ENCODE results near the gene FMOD. TPM values are rescaled to one million over a fixed set of nuclear protein-coding genes. Genes with fewer than 3 reads are reported as not detected.

FMOD gene
- total RNA-seq = 2.5 and 3.1 TPM in 2 replicates
- long read RNA-seq, partial matches to known transcripts = 0 of 2 reads
- long read RNA-seq, other reads (novel, unspliced or antisense) = 1 of 2 reads

DNA sequence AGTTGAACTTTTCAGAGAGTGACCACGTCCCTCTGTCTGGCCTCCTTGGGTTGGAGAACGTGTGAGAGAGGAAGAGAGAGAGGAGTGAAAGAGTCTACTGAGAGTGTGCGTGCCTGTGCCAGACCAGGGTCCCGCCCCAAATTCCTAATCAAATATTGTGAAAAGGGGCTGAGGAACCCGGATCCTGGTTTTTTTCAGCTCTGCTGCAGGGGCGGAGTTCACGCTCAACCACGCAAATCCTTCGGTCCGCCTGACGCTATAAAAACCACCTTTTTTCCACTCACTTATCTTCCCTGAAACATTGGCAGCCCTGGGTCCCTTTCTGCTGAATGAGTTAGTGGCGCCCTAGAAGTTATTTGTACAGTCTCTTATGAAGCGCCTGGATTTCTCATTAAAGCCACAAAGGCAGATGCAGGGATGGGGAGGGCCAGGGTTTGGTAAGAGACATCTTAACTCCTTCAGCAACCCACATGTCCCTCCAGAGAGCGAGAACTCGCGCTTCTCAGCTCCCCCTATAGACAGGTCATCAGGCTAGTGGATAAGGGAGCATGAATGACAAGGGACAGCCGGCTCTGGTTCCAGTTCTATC, at the start of gene FMOD:
FMOD (minus strand) TSS at position 86 of the 589 bp plus-strand sequence. CDS start 2,852 bp downstream, outside the sequence.
- Mint-ChIP-seq H3K4me1 (ENCODE audit: low read depth) (peaks cover 13% of the 10 kb centered on the region), H3K27me3 (peaks cover 31% of the 10 kb centered on the region), H3K9me3 (ENCODE audit: low read depth) (no peaks in the 10 kb centered on the region), H3K27ac (no peak within 1 kb of the TSS), H3K4me3 (ENCODE audit: low read depth) (no peak within 1 kb of the TSS), H3K36me3 (ENCODE audit: insufficient read depth) (no peaks in the 10 kb centered on the region)
- DNase-seq (ENCODE audit: low spot score, unreplicated experiment) = no peak
- no peak for TF ChIP-seq CTCF (IDR thresholded peaks at IDR 0.05; ENCODE audit: unreplicated experiment)

- Mint-ChIP-seq H3K27me3 (peaks cover 8% of the 10 kb centered on the region), H3K9me3 (ENCODE audit: low read depth) (peaks cover 6% of the 10 kb centered on the region), H3K4me1 (ENCODE audit: low read depth) (peaks cover 6% of the 10 kb centered on the region), H3K4me3 (ENCODE audit: low read depth) (no peak overlapping the region), H3K36me3 (ENCODE audit: insufficient read depth) (no peaks in the 10 kb centered on the region), H3K27ac (no peak overlapping the region)
- TF ChIP-seq CTCF (IDR thresholded peaks at IDR 0.05; ENCODE audit: unreplicated experiment) = no peak
- DNase-seq (ENCODE audit: low spot score, unreplicated experiment) = no peak
These were observed 45.8 kb upstream of the FMOD start for GRCh38 chr1:203396595-203397194.

DNA sequence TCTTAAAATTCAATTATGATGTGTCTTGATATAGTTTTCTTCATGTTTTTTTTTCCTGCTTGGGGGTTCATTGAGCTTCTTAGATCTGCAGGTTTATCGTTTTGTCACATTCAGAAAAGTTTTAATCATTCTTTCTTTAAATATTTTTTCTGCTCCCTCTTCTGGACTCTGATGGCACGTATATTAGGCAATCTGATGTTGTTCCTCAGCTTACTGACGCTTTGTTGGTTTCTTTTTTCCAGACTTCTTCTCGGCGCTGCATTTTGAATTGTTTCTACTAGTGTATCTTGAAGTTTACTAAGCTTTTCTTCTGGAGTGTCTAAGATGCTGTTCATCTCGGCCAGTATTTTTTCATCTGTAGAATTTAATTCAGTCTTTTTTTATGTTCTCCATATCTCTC, 44.8 kb upstream of the FMOD start:
- Mint-ChIP-seq H3K27ac (no peak overlapping the region), H3K36me3 (ENCODE audit: insufficient read depth) (no peaks in the 10 kb centered on the region), H3K9me3 (ENCODE audit: low read depth) (peaks cover 6% of the 10 kb centered on the region), H3K4me3 (ENCODE audit: low read depth) (no peak overlapping the region), H3K4me1 (ENCODE audit: low read depth) (no peaks in the 10 kb centered on the region), H3K27me3 (peaks cover 4% of the 10 kb centered on the region)
- no peak for TF ChIP-seq CTCF (IDR thresholded peaks at IDR 0.05; ENCODE audit: unreplicated experiment)
- DNase-seq (ENCODE audit: low spot score, unreplicated experiment) = no peak

DNA sequence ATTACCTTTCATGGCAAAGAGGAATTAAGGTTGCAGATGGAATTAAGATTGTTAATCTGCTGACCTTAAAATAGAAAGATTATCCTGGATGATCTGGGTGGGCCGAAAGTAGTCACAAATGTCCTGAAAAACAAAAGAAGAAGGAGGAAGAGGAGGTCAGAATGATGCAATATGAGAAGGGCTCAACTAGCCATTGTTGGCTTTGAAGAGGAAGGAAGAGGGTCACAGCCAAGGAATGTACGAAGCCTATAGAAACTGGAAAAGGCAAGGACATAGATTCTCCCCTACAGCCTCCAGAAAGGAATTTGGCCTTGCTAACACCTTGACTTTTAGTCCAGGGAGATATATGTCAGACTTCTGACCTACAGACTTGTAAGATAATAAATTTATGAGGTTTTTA, 39.4 kb upstream of the FMOD start:
- no peak for DNase-seq (ENCODE audit: low spot score, unreplicated experiment)
- H3K4me3 Mint-ChIP-seq (ENCODE audit: low read depth) = no peak overlapping the region
- no peak for TF ChIP-seq CTCF (IDR thresholded peaks at IDR 0.05; ENCODE audit: unreplicated experiment)
- H3K9me3 Mint-ChIP-seq (ENCODE audit: low read depth) = peaks cover 6% of the 10 kb centered on the region
- H3K4me1 Mint-ChIP-seq (ENCODE audit: low read depth) = no peaks in the 10 kb centered on the region
- H3K36me3 Mint-ChIP-seq (ENCODE audit: insufficient read depth) = no peaks in the 10 kb centered on the region
- H3K27me3 Mint-ChIP-seq = no peaks in the 10 kb centered on the region
- H3K27ac Mint-ChIP-seq = no peak overlapping the region

DNA sequence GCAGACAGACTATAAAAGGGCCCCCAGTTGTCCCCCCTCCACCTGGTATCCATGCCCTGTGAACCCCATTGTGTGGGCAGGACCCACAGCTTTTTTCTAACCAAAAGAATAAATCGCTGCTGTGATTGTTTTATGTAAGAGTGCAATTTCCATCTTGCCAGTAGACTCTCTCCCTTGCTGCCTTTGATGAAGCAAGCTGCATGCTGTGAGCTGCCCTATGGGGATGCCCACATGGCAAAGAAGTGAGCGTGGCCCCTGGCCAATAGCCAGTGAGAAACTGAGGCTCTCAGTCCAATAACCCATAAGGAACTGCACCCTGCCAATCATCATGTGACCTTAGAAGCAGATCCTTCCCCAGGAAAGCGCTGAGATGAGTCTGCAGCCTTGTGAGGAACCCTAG, 37.8 kb upstream of the FMOD start:
- no peaks in the 10 kb centered on the region for H3K36me3 Mint-ChIP-seq (ENCODE audit: insufficient read depth)
- H3K27me3 Mint-ChIP-seq = no peaks in the 10 kb centered on the region
- H3K4me1 Mint-ChIP-seq (ENCODE audit: low read depth) = peaks cover 2% of the 10 kb centered on the region
- DNase-seq (ENCODE audit: low spot score, unreplicated experiment) = no peak
- no peak for TF ChIP-seq CTCF (IDR thresholded peaks at IDR 0.05; ENCODE audit: unreplicated experiment)
- no peak overlapping the region for H3K4me3 Mint-ChIP-seq (ENCODE audit: low read depth)
- no peak overlapping the region for H3K27ac Mint-ChIP-seq
- peaks cover 6% of the 10 kb centered on the region for H3K9me3 Mint-ChIP-seq (ENCODE audit: low read depth)

Data from progenitor cell of endocrine pancreas (in vitro differentiated cells).